ENCODE data around the gene SLC28A1.

The SLC28A1 gene

GRCh38 chr15:84979651-84980050 is 95.2 kb downstream of the SLC28A1 start:
- Histone ChIP-seq H3K9ac (ENCODE audit: low read depth, low read length) (peak overlapping the region; percentile 83), H3K79me2 (ENCODE audit: insufficient read depth, low read length) (no peaks in the 10 kb centered on the region), H2AFZ (ENCODE audit: low read depth, low read length) (peak overlapping the region; percentile 97), H3K4me1 (ENCODE audit: insufficient read depth, low read length) (peaks cover 34% of the 10 kb centered on the region), H3K4me3 (ENCODE audit: low read depth in 1 of 2, low read length in 2 of 2) (peak overlapping the region in 1 of 2 experiments; percentile 100; a peak in 2 of 4 replicates), H3K27me3 (ENCODE audit: insufficient read depth, low read length, poor library complexity) (no peaks in the 10 kb centered on the region), H3K9me3 (ENCODE audit: insufficient read depth, low read length, severe bottlenecking) (no peaks in the 10 kb centered on the region), H3K4me2 (ENCODE audit: insufficient read depth, low read length) (peak overlapping the region; percentile 99), H3K27ac (ENCODE audit: low read length) (no peak overlapping the region), H4K20me1 (ENCODE audit: insufficient read depth, low read length) (no peaks in the 10 kb centered on the region), H3K36me3 (ENCODE audit: insufficient read depth, low read length) (no peaks in the 10 kb centered on the region)
- ATAC-seq (ENCODE audit: insufficient read depth, low read depth) (no peak), DNase-seq (no peak)
- TF ChIP-seq, protein P1, sequence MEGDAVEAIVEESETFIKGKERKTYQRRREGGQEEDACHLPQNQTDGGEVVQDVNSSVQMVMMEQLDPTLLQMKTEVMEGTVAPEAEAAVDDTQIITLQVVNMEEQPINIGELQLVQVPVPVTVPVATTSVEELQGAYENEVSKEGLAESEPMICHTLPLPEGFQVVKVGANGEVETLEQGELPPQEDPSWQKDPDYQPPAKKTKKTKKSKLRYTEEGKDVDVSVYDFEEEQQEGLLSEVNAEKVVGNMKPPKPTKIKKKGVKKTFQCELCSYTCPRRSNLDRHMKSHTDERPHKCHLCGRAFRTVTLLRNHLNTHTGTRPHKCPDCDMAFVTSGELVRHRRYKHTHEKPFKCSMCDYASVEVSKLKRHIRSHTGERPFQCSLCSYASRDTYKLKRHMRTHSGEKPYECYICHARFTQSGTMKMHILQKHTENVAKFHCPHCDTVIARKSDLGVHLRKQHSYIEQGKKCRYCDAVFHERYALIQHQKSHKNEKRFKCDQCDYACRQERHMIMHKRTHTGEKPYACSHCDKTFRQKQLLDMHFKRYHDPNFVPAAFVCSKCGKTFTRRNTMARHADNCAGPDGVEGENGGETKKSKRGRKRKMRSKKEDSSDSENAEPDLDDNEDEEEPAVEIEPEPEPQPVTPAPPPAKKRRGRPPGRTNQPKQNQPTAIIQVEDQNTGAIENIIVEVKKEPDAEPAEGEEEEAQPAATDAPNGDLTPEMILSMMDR (IDR thresholded peaks at IDR 0.05; ENCODE audit: borderline replicate concordance, extremely low read depth, low read length, poor library complexity, severe bottlenecking): no peak

- Histone ChIP-seq H3K36me3 (ENCODE audit: insufficient read depth, low read length) (no peaks in the 10 kb centered on the region), H3K27me3 (ENCODE audit: insufficient read depth, low read length, poor library complexity) (no peaks in the 10 kb centered on the region), H3K4me2 (ENCODE audit: insufficient read depth, low read length) (peak overlapping the region; percentile 99), H4K20me1 (ENCODE audit: insufficient read depth, low read length) (no peaks in the 10 kb centered on the region), H3K9ac (ENCODE audit: low read depth, low read length) (peak overlapping the region; percentile 83), H3K4me1 (ENCODE audit: insufficient read depth, low read length) (peaks cover 34% of the 10 kb centered on the region), H2AFZ (ENCODE audit: low read depth, low read length) (peak overlapping the region; percentile 97), H3K4me3 (ENCODE audit: low read depth in 1 of 2, low read length in 2 of 2) (peak overlapping the region; percentile 85 to 100), H3K9me3 (ENCODE audit: insufficient read depth, low read length, severe bottlenecking) (no peaks in the 10 kb centered on the region), H3K79me2 (ENCODE audit: insufficient read depth, low read length) (no peaks in the 10 kb centered on the region), H3K27ac (ENCODE audit: low read length) (peak overlapping the region; percentile 72)
- ATAC-seq (ENCODE audit: insufficient read depth, low read depth) (peak; percentile 75), DNase-seq (peak; percentile 82)
- TF ChIP-seq EZH2 (IDR thresholded peaks at IDR 0.05; ENCODE audit: borderline replicate concordance, low read depth, low read length, severe bottlenecking): no peak
- TF ChIP-seq, protein P1 (IDR thresholded peaks at IDR 0.05; ENCODE audit: borderline replicate concordance, extremely low read depth, low read length, poor library complexity, severe bottlenecking): no peak
Measured at GRCh38 chr15:84980196-84981053, 96.0 kb downstream of the SLC28A1 start.

- Histone ChIP-seq H4K20me1 (ENCODE audit: insufficient read depth, low read length) (no peaks in the 10 kb centered on the region), H3K27ac (ENCODE audit: low read length) (peak overlapping the region; percentile 72), H3K79me2 (ENCODE audit: insufficient read depth, low read length) (no peaks in the 10 kb centered on the region), H3K9me3 (ENCODE audit: insufficient read depth, low read length, severe bottlenecking) (no peaks in the 10 kb centered on the region), H3K9ac (ENCODE audit: low read depth, low read length) (peak overlapping the region; percentile 83), H2AFZ (ENCODE audit: low read depth, low read length) (peak overlapping the region; percentile 97), H3K4me1 (ENCODE audit: insufficient read depth, low read length) (peaks cover 34% of the 10 kb centered on the region), H3K4me3 (ENCODE audit: low read depth in 1 of 2, low read length in 2 of 2) (peak overlapping the region; percentile 85 to 100), H3K27me3 (ENCODE audit: insufficient read depth, low read length, poor library complexity) (no peaks in the 10 kb centered on the region), H3K36me3 (ENCODE audit: insufficient read depth, low read length) (no peaks in the 10 kb centered on the region), H3K4me2 (ENCODE audit: insufficient read depth, low read length) (peak overlapping the region; percentile 99)
- TF ChIP-seq EZH2 (IDR thresholded peaks at IDR 0.05; ENCODE audit: borderline replicate concordance, low read depth, low read length, severe bottlenecking): no peak
- TF ChIP-seq, protein P1 (IDR thresholded peaks at IDR 0.05; ENCODE audit: borderline replicate concordance, extremely low read depth, low read length, poor library complexity, severe bottlenecking): peak; percentile 31
- ATAC-seq (ENCODE audit: insufficient read depth, low read depth) (peak; percentile 80), DNase-seq (peak; percentile 93)
Measured at GRCh38 chr15:84981054-84981710, 96.7 kb downstream of the SLC28A1 start.

Measured in DND-41 (cell line).